IgD-negative memory B cell (primary cell): ENCODE results near the gene HMGN3. TPM values are rescaled to one million over a fixed set of nuclear protein-coding genes. Genes with fewer than 3 reads are reported as not detected.

Experiments used
- H3K27ac Mint-ChIP-seq, 3 donors: one replicate each; pipeline ENCODE4 v1.8.0; 2020 to 2022; ENCODE audit warnings: mild to moderate bottlenecking in 3 of 3, mixed read lengths in 3 of 3, moderate library complexity in 1 of 3
- H3K27me3 Mint-ChIP-seq: one replicate; pipeline ENCODE4 v1.8.0; 2021; ENCODE audit warnings: mixed read lengths
- H3K36me3 Mint-ChIP-seq: one replicate; pipeline ENCODE4 v1.8.0; 2020; ENCODE audit warnings: mild to moderate bottlenecking, mixed read lengths
- H3K4me1 Mint-ChIP-seq, 3 donors: one replicate each; pipeline ENCODE4 v1.8.0; 2020 to 2022; ENCODE audit warnings: mixed read lengths in 3 of 3, mild to moderate bottlenecking in 1 of 3
- H3K4me3 Mint-ChIP-seq, 4 donors: one replicate each; pipeline ENCODE4 v1.8.0; 2020 to 2022; ENCODE audit warnings: mild to moderate bottlenecking in 4 of 4, mixed read lengths in 4 of 4, moderate library complexity in 3 of 4
- H3K9me3 Mint-ChIP-seq, 3 donors: one replicate each; pipeline ENCODE4 v1.8.0; 2020 to 2021; ENCODE audit warnings: mixed read lengths in 3 of 3, mild to moderate bottlenecking in 1 of 3
- polyA plus RNA-seq: library from polyadenylated mRNA; unstranded; fragments of 300-500 nt; fragmentation: Illumina TruSeq; gene quantifications from one replicate; pipeline ENCODE4 v1.2.3, GENCODE V29; 2021

HMGN3 gene
- polyA plus RNA-seq, 1 donor from 2014 or later, result 87.8 TPM

- Mint-ChIP-seq H3K4me1 (peaks cover 0 to 8% (median 6%) of the 10 kb centered on the region in 3 donors), H3K36me3 (peaks cover 14% of the 10 kb centered on the region), H3K9me3 (peaks cover 0 to 7% (median 0%) of the 10 kb centered on the region in 3 donors), H3K4me3 (no peak overlapping the region), H3K27ac (no peak overlapping the region), H3K27me3 (no peaks in the 10 kb centered on the region)
These were observed 10.7 kb downstream of the HMGN3 start for GRCh38 chr6:79223611-79224404.

- H3K36me3 Mint-ChIP-seq, result peaks cover 15% of the 10 kb centered on the region
- H3K27ac Mint-ChIP-seq, result no peak overlapping the region
- no peaks in the 10 kb centered on the region for H3K27me3 Mint-ChIP-seq
- H3K4me1 Mint-ChIP-seq, result peaks cover 0 to 1% (median 0%) of the 10 kb centered on the region in 3 donors
- peaks cover 0 to 9% (median 0%) of the 10 kb centered on the region in 3 donors for H3K9me3 Mint-ChIP-seq
- H3K4me3 Mint-ChIP-seq, result peak overlapping the region in 1 of 4 donors; percentile 30
These were observed 19.2 kb downstream of the HMGN3 start for GRCh38 chr6:79215213-79215824.

GRCh38 chr6:79212859-79213258 lies 21.6 kb downstream of the HMGN3 start:
- H3K4me1 Mint-ChIP-seq, result no peaks in the 10 kb centered on the region
- H3K9me3 Mint-ChIP-seq, result no peaks in the 10 kb centered on the region
- no peak overlapping the region for H3K4me3 Mint-ChIP-seq
- H3K27me3 Mint-ChIP-seq, result no peaks in the 10 kb centered on the region
- peaks cover 15% of the 10 kb centered on the region for H3K36me3 Mint-ChIP-seq
- H3K27ac Mint-ChIP-seq, result no peak overlapping the region

- H3K27me3 Mint-ChIP-seq, result no peaks in the 10 kb centered on the region
- H3K36me3 Mint-ChIP-seq, result peaks cover 12% of the 10 kb centered on the region
- no peaks in the 10 kb centered on the region for H3K9me3 Mint-ChIP-seq
These were observed 25.7 kb downstream of the HMGN3 start for GRCh38 chr6:79208816-79209215.

GRCh38 chr6:79203753-79204253 lies 30.7 kb downstream of the HMGN3 start:
- Mint-ChIP-seq H3K27ac (no peak overlapping the region), H3K4me3 (no peak overlapping the region), H3K36me3 (peaks cover 13% of the 10 kb centered on the region), H3K4me1 (no peaks in the 10 kb centered on the region), H3K27me3 (no peaks in the 10 kb centered on the region), H3K9me3 (no peaks in the 10 kb centered on the region)

More at GRCh38 chr6:79208816-79209215, 25.7 kb downstream of the HMGN3 start:
- H3K4me1 Mint-ChIP-seq, result no peaks in the 10 kb centered on the region
- no peak overlapping the region for H3K27ac Mint-ChIP-seq
- H3K4me3 Mint-ChIP-seq, result no peak overlapping the region

GRCh38 chr6:79202556-79202955 lies 31.9 kb downstream of the HMGN3 start:
- Mint-ChIP-seq H3K36me3 (peaks cover 13% of the 10 kb centered on the region), H3K9me3 (no peaks in the 10 kb centered on the region), H3K27me3 (no peaks in the 10 kb centered on the region), H3K27ac (no peak overlapping the region), H3K4me1 (no peaks in the 10 kb centered on the region), H3K4me3 (no peak overlapping the region)

GRCh38 chr6:79201983-79202382 lies 32.5 kb downstream of the HMGN3 start:
- peaks cover 8% of the 10 kb centered on the region for H3K36me3 Mint-ChIP-seq
- no peaks in the 10 kb centered on the region for H3K27me3 Mint-ChIP-seq
- no peaks in the 10 kb centered on the region for H3K4me1 Mint-ChIP-seq
- no peaks in the 10 kb centered on the region for H3K9me3 Mint-ChIP-seq
- no peak overlapping the region for H3K27ac Mint-ChIP-seq
- no peak overlapping the region for H3K4me3 Mint-ChIP-seq

GRCh38 chr6:79201143-79201542 lies 33.3 kb downstream of the HMGN3 start:
- Mint-ChIP-seq H3K27ac (no peak overlapping the region), H3K27me3 (no peaks in the 10 kb centered on the region), H3K36me3 (peaks cover 8% of the 10 kb centered on the region), H3K4me1 (no peaks in the 10 kb centered on the region), H3K4me3 (no peak overlapping the region), H3K9me3 (no peaks in the 10 kb centered on the region)

GRCh38 chr6:79196912-79197311 lies 37.6 kb downstream of the HMGN3 start:
- H3K4me1 Mint-ChIP-seq, result peaks cover 0 to 2% (median 0%) of the 10 kb centered on the region in 3 donors
- H3K9me3 Mint-ChIP-seq, result peaks cover 0 to 7% (median 2%) of the 10 kb centered on the region in 3 donors
- H3K4me3 Mint-ChIP-seq, result no peak overlapping the region
- no peaks in the 10 kb centered on the region for H3K27me3 Mint-ChIP-seq
- H3K36me3 Mint-ChIP-seq, result peaks cover 4% of the 10 kb centered on the region
- no peak overlapping the region for H3K27ac Mint-ChIP-seq

- no peak overlapping the region for H3K4me3 Mint-ChIP-seq
- peaks cover 5 to 19% (median 7%) of the 10 kb centered on the region in 3 donors for H3K9me3 Mint-ChIP-seq
- no peaks in the 10 kb centered on the region for H3K27me3 Mint-ChIP-seq
- H3K4me1 Mint-ChIP-seq, result peaks cover 0 to 2% (median 0%) of the 10 kb centered on the region in 3 donors
- no peak overlapping the region for H3K27ac Mint-ChIP-seq
- H3K36me3 Mint-ChIP-seq, result peaks cover 5% of the 10 kb centered on the region
These were observed 40.5 kb downstream of the HMGN3 start for GRCh38 chr6:79193971-79194370.

- peaks cover 5 to 19% (median 8%) of the 10 kb centered on the region in 3 donors for H3K9me3 Mint-ChIP-seq
- H3K27me3 Mint-ChIP-seq, result no peaks in the 10 kb centered on the region
- H3K27ac Mint-ChIP-seq, result no peak overlapping the region
- H3K36me3 Mint-ChIP-seq, result peaks cover 5% of the 10 kb centered on the region
- H3K4me1 Mint-ChIP-seq, result peaks cover 0 to 2% (median 0%) of the 10 kb centered on the region in 3 donors
- no peak overlapping the region for H3K4me3 Mint-ChIP-seq
These were observed 44.6 kb downstream of the HMGN3 start for GRCh38 chr6:79189760-79190350.

- H3K27ac Mint-ChIP-seq, result no peak overlapping the region
- peaks cover 5% of the 10 kb centered on the region for H3K36me3 Mint-ChIP-seq
- H3K4me3 Mint-ChIP-seq, result no peak overlapping the region
- H3K27me3 Mint-ChIP-seq, result no peaks in the 10 kb centered on the region
- peaks cover 5 to 19% (median 8%) of the 10 kb centered on the region in 3 donors for H3K9me3 Mint-ChIP-seq
- peaks cover 0 to 2% (median 0%) of the 10 kb centered on the region in 3 donors for H3K4me1 Mint-ChIP-seq
These were observed 45.5 kb downstream of the HMGN3 start for GRCh38 chr6:79188885-79189480.

GRCh38 chr6:79188107-79188506 lies 46.4 kb downstream of the HMGN3 start:
- no peak overlapping the region for H3K27ac Mint-ChIP-seq
- H3K9me3 Mint-ChIP-seq, result peaks cover 3 to 16% (median 8%) of the 10 kb centered on the region in 3 donors
- no peak overlapping the region for H3K4me3 Mint-ChIP-seq
- H3K4me1 Mint-ChIP-seq, result peaks cover 0 to 2% (median 0%) of the 10 kb centered on the region in 3 donors
- peaks cover 5% of the 10 kb centered on the region for H3K36me3 Mint-ChIP-seq
- no peaks in the 10 kb centered on the region for H3K27me3 Mint-ChIP-seq

GRCh38 chr6:79186564-79186963 lies 47.9 kb downstream of the HMGN3 start:
- peaks cover 3 to 10% (median 7%) of the 10 kb centered on the region in 3 donors for H3K9me3 Mint-ChIP-seq
- no peak overlapping the region for H3K4me3 Mint-ChIP-seq
- no peak overlapping the region for H3K27ac Mint-ChIP-seq
- H3K36me3 Mint-ChIP-seq, result peaks cover 3% of the 10 kb centered on the region
- no peaks in the 10 kb centered on the region for H3K27me3 Mint-ChIP-seq
- H3K4me1 Mint-ChIP-seq, result no peaks in the 10 kb centered on the region

- Mint-ChIP-seq H3K9me3 (peaks cover 0 to 1% (median 0%) of the 10 kb centered on the region in 3 donors), H3K4me1 (no peaks in the 10 kb centered on the region), H3K4me3 (no peak overlapping the region), H3K36me3 (no peaks in the 10 kb centered on the region), H3K27ac (no peak overlapping the region), H3K27me3 (no peaks in the 10 kb centered on the region)
These were observed 49.8 kb downstream of the HMGN3 start for GRCh38 chr6:79184641-79185040.
